ENCODE results near the gene SLC39A11. TPM values are rescaled to one million over a fixed set of nuclear protein-coding genes. Genes with fewer than 3 reads are reported as not detected.

Gene SLC39A11, protein sequence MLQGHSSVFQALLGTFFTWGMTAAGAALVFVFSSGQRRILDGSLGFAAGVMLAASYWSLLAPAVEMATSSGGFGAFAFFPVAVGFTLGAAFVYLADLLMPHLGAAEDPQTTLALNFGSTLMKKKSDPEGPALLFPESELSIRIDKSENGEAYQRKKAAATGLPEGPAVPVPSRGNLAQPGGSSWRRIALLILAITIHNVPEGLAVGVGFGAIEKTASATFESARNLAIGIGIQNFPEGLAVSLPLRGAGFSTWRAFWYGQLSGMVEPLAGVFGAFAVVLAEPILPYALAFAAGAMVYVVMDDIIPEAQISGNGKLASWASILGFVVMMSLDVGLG
- polyA plus RNA-seq (2012; ENCODE audit: low read depth, missing spikeins), result 11.0 TPM

GRCh38 chr17:73092523-73093135 is at the start of gene SLC39A11:
TSS of gene SLC39A11 (minus strand) at chr17:73092688. CDS start at chr17:73088764, 3,924 bp downstream.
- FAIRE-seq (peak; percentile 96), DNase-seq (ENCODE audit: insufficient read length, low spot score) (peak; percentile 87)
- TF ChIP-seq PAX5 (IDR thresholded peaks at IDR 0.05; ENCODE audit: insufficient read depth, low read length, severe bottlenecking), result no peak
- TF ChIP-seq POU2F2 (IDR thresholded peaks at IDR 0.05; ENCODE audit: low read depth, low read length), result peak; percentile 40; the same call in 1 of the 2 replicates
- TF ChIP-seq TAF1 (IDR thresholded peaks at IDR 0.05; ENCODE audit: low read depth, low read length), result peak; percentile 63; the same call in 1 of the 2 replicates
- TF ChIP-seq POLR2A (IDR thresholded peaks at IDR 0.05; ENCODE audit: low read depth, low read length), result peak; percentile 87
- TF ChIP-seq POLR2AphosphoS5 (IDR thresholded peaks at IDR 0.05; ENCODE audit: low read depth, low read length), result peak; percentile 76
- peak; percentile 59 for TF ChIP-seq SPI1 (IDR thresholded peaks at IDR 0.05; ENCODE audit: low read depth, low read length)

GRCh38 chr17:73141411-73141810 is 48.9 kb upstream of the SLC39A11 start:
- TF ChIP-seq PAX5 (IDR thresholded peaks at IDR 0.05; ENCODE audit: insufficient read depth, low read length, severe bottlenecking), result no peak
- no peak for TF ChIP-seq POLR2A (IDR thresholded peaks at IDR 0.05; ENCODE audit: low read depth, low read length)
- no peak for TF ChIP-seq TAF1 (IDR thresholded peaks at IDR 0.05; ENCODE audit: low read depth, low read length)
- no peak for TF ChIP-seq SPI1 (IDR thresholded peaks at IDR 0.05; ENCODE audit: low read depth, low read length)
- TF ChIP-seq POU2F2 (IDR thresholded peaks at IDR 0.05; ENCODE audit: low read depth, low read length), result no peak
- TF ChIP-seq POLR2AphosphoS5 (IDR thresholded peaks at IDR 0.05; ENCODE audit: low read depth, low read length), result no peak
- DNase-seq (ENCODE audit: insufficient read length, low spot score) (no peak), FAIRE-seq (no peak)

DNA sequence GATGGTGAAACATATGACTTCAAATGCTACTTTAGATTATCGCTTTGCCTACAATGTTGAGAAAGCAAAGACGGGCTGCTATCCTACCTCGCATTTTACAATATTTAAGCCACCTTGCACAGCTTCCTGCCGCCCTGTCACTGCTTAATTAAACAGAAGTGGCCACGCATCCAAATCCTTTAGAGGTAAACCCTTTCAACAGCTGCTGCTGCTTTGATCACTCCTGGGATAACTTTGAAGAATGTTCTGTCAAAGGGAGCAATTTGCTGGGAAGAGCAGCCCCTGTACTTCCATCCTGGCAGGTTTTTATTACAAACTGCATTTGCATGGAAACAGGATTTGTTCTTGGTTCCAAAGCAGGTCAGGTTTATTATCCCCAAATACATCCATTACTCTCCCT is 48.1 kb upstream of the SLC39A11 start:
- DNase-seq (ENCODE audit: insufficient read length, low spot score) (no peak), FAIRE-seq (no peak)
- TF ChIP-seq SPI1 (IDR thresholded peaks at IDR 0.05; ENCODE audit: low read depth, low read length) (no peak), PAX5 (IDR thresholded peaks at IDR 0.05; ENCODE audit: insufficient read depth, low read length, severe bottlenecking) (no peak), TAF1 (IDR thresholded peaks at IDR 0.05; ENCODE audit: low read depth, low read length) (no peak), POU2F2 (IDR thresholded peaks at IDR 0.05; ENCODE audit: low read depth, low read length) (no peak), POLR2AphosphoS5 (IDR thresholded peaks at IDR 0.05; ENCODE audit: low read depth, low read length) (no peak), POLR2A (IDR thresholded peaks at IDR 0.05; ENCODE audit: low read depth, low read length) (no peak)

- DNase-seq (ENCODE audit: insufficient read length, low spot score) (no peak), FAIRE-seq (no peak)
- TF ChIP-seq PAX5 (IDR thresholded peaks at IDR 0.05; ENCODE audit: insufficient read depth, low read length, severe bottlenecking) (no peak), POLR2AphosphoS5 (IDR thresholded peaks at IDR 0.05; ENCODE audit: low read depth, low read length) (no peak), POLR2A (IDR thresholded peaks at IDR 0.05; ENCODE audit: low read depth, low read length) (no peak), TAF1 (IDR thresholded peaks at IDR 0.05; ENCODE audit: low read depth, low read length) (no peak), SPI1 (IDR thresholded peaks at IDR 0.05; ENCODE audit: low read depth, low read length) (no peak), POU2F2 (IDR thresholded peaks at IDR 0.05; ENCODE audit: low read depth, low read length) (no peak)
These were observed 46.8 kb upstream of the SLC39A11 start for GRCh38 chr17:73139296-73139695.

- no peak for FAIRE-seq
- TF ChIP-seq POLR2A (IDR thresholded peaks at IDR 0.05; ENCODE audit: low read depth, low read length) (no peak), SPI1 (IDR thresholded peaks at IDR 0.05; ENCODE audit: low read depth, low read length) (no peak), PAX5 (IDR thresholded peaks at IDR 0.05; ENCODE audit: insufficient read depth, low read length, severe bottlenecking) (no peak), POU2F2 (IDR thresholded peaks at IDR 0.05; ENCODE audit: low read depth, low read length) (no peak), TAF1 (IDR thresholded peaks at IDR 0.05; ENCODE audit: low read depth, low read length) (no peak), POLR2AphosphoS5 (IDR thresholded peaks at IDR 0.05; ENCODE audit: low read depth, low read length) (no peak)
These were observed 46.2 kb upstream of the SLC39A11 start for GRCh38 chr17:73138541-73139138.

GRCh38 chr17:73137376-73137775 is 44.9 kb upstream of the SLC39A11 start:
- DNase-seq (ENCODE audit: insufficient read length, low spot score) (no peak), FAIRE-seq (no peak)
- no peak for TF ChIP-seq SPI1 (IDR thresholded peaks at IDR 0.05; ENCODE audit: low read depth, low read length)
- no peak for TF ChIP-seq POLR2A (IDR thresholded peaks at IDR 0.05; ENCODE audit: low read depth, low read length)

More at GRCh38 chr17:73138541-73139138, 46.2 kb upstream of the SLC39A11 start:
- no peak for DNase-seq (ENCODE audit: insufficient read length, low spot score)

DNA sequence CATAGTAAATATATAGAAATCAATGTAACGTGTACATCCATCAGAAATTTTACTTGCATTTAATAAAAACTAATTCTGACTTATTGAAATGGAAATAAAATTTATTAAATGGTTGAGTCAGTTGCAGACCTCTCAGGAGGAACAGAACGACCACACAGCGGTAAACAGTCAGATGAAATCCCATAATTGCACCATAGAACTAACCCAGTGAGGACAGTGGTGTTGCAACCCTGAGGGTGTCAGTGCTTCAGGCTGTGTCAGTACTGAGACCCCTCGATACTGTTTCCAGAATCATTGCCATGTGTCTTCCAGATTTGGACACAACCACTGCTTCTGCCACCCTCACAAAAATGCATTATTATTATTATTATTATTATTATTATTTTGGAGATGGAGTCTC is 43.3 kb upstream of the SLC39A11 start:
- DNase-seq (ENCODE audit: insufficient read length, low spot score) (no peak), FAIRE-seq (no peak)
- TF ChIP-seq POU2F2 (IDR thresholded peaks at IDR 0.05; ENCODE audit: low read depth, low read length) (no peak), SPI1 (IDR thresholded peaks at IDR 0.05; ENCODE audit: low read depth, low read length) (no peak), POLR2A (IDR thresholded peaks at IDR 0.05; ENCODE audit: low read depth, low read length) (no peak), POLR2AphosphoS5 (IDR thresholded peaks at IDR 0.05; ENCODE audit: low read depth, low read length) (no peak), TAF1 (IDR thresholded peaks at IDR 0.05; ENCODE audit: low read depth, low read length) (no peak), PAX5 (IDR thresholded peaks at IDR 0.05; ENCODE audit: insufficient read depth, low read length, severe bottlenecking) (no peak)

GRCh38 chr17:73133911-73134649 is 41.6 kb upstream of the SLC39A11 start:
- no peak for TF ChIP-seq SPI1 (IDR thresholded peaks at IDR 0.05; ENCODE audit: low read depth, low read length)
- no peak for TF ChIP-seq POLR2A (IDR thresholded peaks at IDR 0.05; ENCODE audit: low read depth, low read length)
- no peak for TF ChIP-seq POU2F2 (IDR thresholded peaks at IDR 0.05; ENCODE audit: low read depth, low read length)
- TF ChIP-seq POLR2AphosphoS5 (IDR thresholded peaks at IDR 0.05; ENCODE audit: low read depth, low read length), result no peak
- no peak for TF ChIP-seq PAX5 (IDR thresholded peaks at IDR 0.05; ENCODE audit: insufficient read depth, low read length, severe bottlenecking)
- TF ChIP-seq TAF1 (IDR thresholded peaks at IDR 0.05; ENCODE audit: low read depth, low read length), result no peak
- no peak for FAIRE-seq
- no peak for DNase-seq (ENCODE audit: insufficient read length, low spot score)

Data from GM12891 (cell line).